ENCODE data around the gene RHEB. TPM values are rescaled to one million over a fixed set of nuclear protein-coding genes. Genes with fewer than 3 reads are reported as not detected.
A peak's percentile ranks its signal among the peaks of the same experiment; 100 is the strongest.

RHEB gene
- total and polyA plus RNA-seq, 4 experiments from 2014 or later: 40.8 to 83.2 (median 64.1) TPM

- peaks cover 8 to 43% (median 12%) of the 10 kb centered on the region in 4 donors for H3K4me1 Mint-ChIP-seq
- intact Hi-C loops (cut with micrococcal nuclease): loop anchor here (5.0 kb wide), 2 partner anchors 64 to 311 kb away; no protein-coding TSS in a partner anchor
Observed at GRCh38 chr7:151446412-151446811, 73.3 kb downstream of the RHEB start.

GRCh38 chr7:151444632-151445031 is 75.1 kb downstream of the RHEB start:
- no peak overlapping the region for H3K27ac ChIP-seq (ENCODE audit: low read depth, low read length)
- H3K36me3 ChIP-seq (ENCODE audit: insufficient read depth, low read length): no peaks in the 10 kb centered on the region
- Mint-ChIP-seq H3K4me1 (peaks cover 12 to 55% (median 21%) of the 10 kb centered on the region in 4 donors), H3K9me3 (no peaks in the 10 kb centered on the region), H3K4me3 (no peak overlapping the region), H3K27me3 (no peaks in the 10 kb centered on the region), H3K27ac (no peak overlapping the region), H3K36me3 (no peaks in the 10 kb centered on the region)
- CTCF ChIA-PET (ENCODE audit: partially characterized antibody): interaction anchor here (1.0 to 15.3 kb wide), 5 partner anchors 9 to 129 kb away, joined by 4 to 398 read pairs (median 6); no protein-coding TSS in a partner anchor
- POLR2A ChIA-PET (ENCODE audit: partially characterized antibody): no interaction called here
- H3K4me3 ChIP-seq (ENCODE audit: low read length in 2 of 2): no peak overlapping the region
- peaks cover 26% of the 10 kb centered on the region for H3K4me1 ChIP-seq (ENCODE audit: insufficient read depth, low read length)
- no peaks in the 10 kb centered on the region for H3K9me3 ChIP-seq (ENCODE audit: control insufficient read depth in 1 of 2, low read length in 2 of 2)
- no peak for DNase-seq
- intact Hi-C loops (cut with micrococcal nuclease): loop anchor here (5.0 kb wide), 2 partner anchors 62 to 313 kb away; no protein-coding TSS in a partner anchor
- no peaks in the 10 kb centered on the region for H3K27me3 ChIP-seq (ENCODE audit: insufficient read depth, low read length)

More at GRCh38 chr7:151446412-151446811, 73.3 kb downstream of the RHEB start:
- Mint-ChIP-seq H3K27ac (peak overlapping the region in 2 of 7 donors; percentile 16 to 72), H3K27me3 (peaks cover 0 to 1% of the 10 kb centered on the region in 2 donors), H3K36me3 (no peaks in the 10 kb centered on the region), H3K4me3 (peak overlapping the region in 2 of 8 donors; percentile 1 to 2), H3K9me3 (no peaks in the 10 kb centered on the region)
- Histone ChIP-seq H3K36me3 (ENCODE audit: insufficient read depth, low read length) (no peaks in the 10 kb centered on the region), H3K27ac (ENCODE audit: low read depth, low read length) (no peak overlapping the region), H3K4me3 (ENCODE audit: low read length in 2 of 2) (no peak overlapping the region), H3K4me1 (ENCODE audit: insufficient read depth, low read length) (peaks cover 11% of the 10 kb centered on the region), H3K27me3 (ENCODE audit: insufficient read depth, low read length) (no peaks in the 10 kb centered on the region), H3K9me3 (ENCODE audit: control insufficient read depth in 1 of 2, low read length in 2 of 2) (no peaks in the 10 kb centered on the region)
- ChIA-PET POLR2A (ENCODE audit: partially characterized antibody) (no interaction called here), CTCF (ENCODE audit: partially characterized antibody) (interaction anchor here (0.7 to 15.3 kb wide), 9 partner anchors 10 to 219 kb away, joined by 3 to 398 read pairs (median 6); no protein-coding TSS in a partner anchor)
- DNase-seq: no peak

- H3K4me3 Mint-ChIP-seq: peak overlapping the region in 2 of 8 donors; percentile 45 to 59
- Histone ChIP-seq H3K27ac (ENCODE audit: low read depth, low read length) (no peak overlapping the region), H3K4me3 (ENCODE audit: low read length in 2 of 2) (no peak overlapping the region), H3K4me1 (ENCODE audit: insufficient read depth, low read length) (peaks cover 31% of the 10 kb centered on the region), H3K27me3 (ENCODE audit: insufficient read depth, low read length) (no peaks in the 10 kb centered on the region), H3K9me3 (ENCODE audit: control insufficient read depth in 1 of 2, low read length in 2 of 2) (no peaks in the 10 kb centered on the region), H3K36me3 (ENCODE audit: insufficient read depth, low read length) (no peaks in the 10 kb centered on the region)
- no peaks in the 10 kb centered on the region for H3K27me3 Mint-ChIP-seq
- DNase-seq: no peak
- peak overlapping the region in 4 of 7 donors; percentile 2 to 77 (median 40) for H3K27ac Mint-ChIP-seq
- POLR2A ChIA-PET (ENCODE audit: partially characterized antibody): interaction anchor here (0.6 to 4.3 kb wide), 6 partner anchors 13 to 275 kb away, joined by 3 to 22 read pairs (median 6); partner anchors contain the start of gene WDR86
- CTCF ChIA-PET (ENCODE audit: partially characterized antibody): interaction anchor here (0.9 to 15.3 kb wide), 4 partner anchors 10 to 128 kb away, joined by 3 to 398 read pairs (median 48); no protein-coding TSS in a partner anchor
- peaks cover 13 to 62% (median 22%) of the 10 kb centered on the region in 4 donors for H3K4me1 Mint-ChIP-seq
- intact Hi-C loops (cut with micrococcal nuclease): no loop called here
- H3K9me3 Mint-ChIP-seq: no peaks in the 10 kb centered on the region
- H3K36me3 Mint-ChIP-seq: no peaks in the 10 kb centered on the region
Observed at GRCh38 chr7:151442776-151443496, 76.8 kb downstream of the RHEB start.

- DNase-seq: no peak
- Histone ChIP-seq H3K36me3 (ENCODE audit: insufficient read depth, low read length) (no peaks in the 10 kb centered on the region), H3K4me1 (ENCODE audit: insufficient read depth, low read length) (peaks cover 31% of the 10 kb centered on the region), H3K27ac (ENCODE audit: low read depth, low read length) (no peak overlapping the region), H3K9me3 (ENCODE audit: control insufficient read depth in 1 of 2, low read length in 2 of 2) (no peaks in the 10 kb centered on the region), H3K4me3 (ENCODE audit: low read length in 2 of 2) (no peak overlapping the region), H3K27me3 (ENCODE audit: insufficient read depth, low read length) (no peaks in the 10 kb centered on the region)
- CTCF ChIA-PET (ENCODE audit: partially characterized antibody): interaction anchor here (1.0 to 15.3 kb wide), 4 partner anchors 8 to 125 kb away, joined by 3 to 398 read pairs (median 4); partner anchors contain the start of gene WDR86
- Mint-ChIP-seq H3K4me1 (peaks cover 13 to 47% (median 23%) of the 10 kb centered on the region in 4 donors), H3K9me3 (no peaks in the 10 kb centered on the region), H3K27ac (peak overlapping the region in 6 of 7 donors; percentile 42 to 93 (median 76)), H3K4me3 (peak overlapping the region in 6 of 8 donors; percentile 59 to 76 (median 68)), H3K27me3 (no peaks in the 10 kb centered on the region), H3K36me3 (no peaks in the 10 kb centered on the region)
- POLR2A ChIA-PET (ENCODE audit: partially characterized antibody): interaction anchor here (0.8 to 4.3 kb wide), 12 partner anchors 8 to 102 kb away, joined by 3 to 22 read pairs (median 3); partner anchors contain the start of genes NUB1 and WDR86
- intact Hi-C loops (cut with micrococcal nuclease): no loop called here
Observed at GRCh38 chr7:151440799-151441445, 78.8 kb downstream of the RHEB start.

- H3K27me3 Mint-ChIP-seq: no peaks in the 10 kb centered on the region
- no peaks in the 10 kb centered on the region for H3K27me3 ChIP-seq (ENCODE audit: insufficient read depth, low read length)
- peak within 1 kb of the TSS; percentile 20 for H3K27ac ChIP-seq (ENCODE audit: low read depth, low read length)
- ChIA-PET POLR2A (ENCODE audit: partially characterized antibody) (interaction anchor here (0.7 to 4.3 kb wide), 10 partner anchors 8 to 98 kb away, joined by 3 to 22 read pairs (median 4); partner anchors contain the start of genes NUB1 and WDR86), CTCF (ENCODE audit: partially characterized antibody) (interaction anchor here (1.0 to 15.3 kb wide), 4 partner anchors 8 to 124 kb away, joined by 3 to 398 read pairs (median 5); partner anchors contain the start of gene WDR86)
- H3K9me3 ChIP-seq (ENCODE audit: control insufficient read depth in 1 of 2, low read length in 2 of 2): no peaks in the 10 kb centered on the region
- peak within 1 kb of the TSS in 6 of 7 donors; percentile 42 to 93 (median 76) for H3K27ac Mint-ChIP-seq
- H3K4me3 Mint-ChIP-seq: peak within 1 kb of the TSS; percentile 59 to 79 (median 70)
- peaks cover 31% of the 10 kb centered on the region for H3K4me1 ChIP-seq (ENCODE audit: insufficient read depth, low read length)
- H3K9me3 Mint-ChIP-seq: no peaks in the 10 kb centered on the region
- peaks cover 13 to 43% (median 23%) of the 10 kb centered on the region in 4 donors for H3K4me1 Mint-ChIP-seq
- no peaks in the 10 kb centered on the region for H3K36me3 Mint-ChIP-seq
- DNase-seq: peak in 2 of 5 donors; percentile 13 to 31
- H3K36me3 ChIP-seq (ENCODE audit: insufficient read depth, low read length): no peaks in the 10 kb centered on the region
- H3K4me3 ChIP-seq (ENCODE audit: low read length in 2 of 2): peak within 1 kb of the TSS in 1 of 2 donors; percentile 28
- intact Hi-C loops (cut with micrococcal nuclease): no loop called here
Observed at GRCh38 chr7:151439855-151440798, 79.6 kb downstream of the RHEB start, which contains the start of gene CRYGN. Gene CRYGN (minus strand): TSS chr7:151440141. CDS start chr7:151439917, 224 bp downstream.

All from CD4-positive, alpha-beta memory T cell (primary cell).